Measurements from ENCODE around the gene CORO7.

CORO7 gene

DNA sequence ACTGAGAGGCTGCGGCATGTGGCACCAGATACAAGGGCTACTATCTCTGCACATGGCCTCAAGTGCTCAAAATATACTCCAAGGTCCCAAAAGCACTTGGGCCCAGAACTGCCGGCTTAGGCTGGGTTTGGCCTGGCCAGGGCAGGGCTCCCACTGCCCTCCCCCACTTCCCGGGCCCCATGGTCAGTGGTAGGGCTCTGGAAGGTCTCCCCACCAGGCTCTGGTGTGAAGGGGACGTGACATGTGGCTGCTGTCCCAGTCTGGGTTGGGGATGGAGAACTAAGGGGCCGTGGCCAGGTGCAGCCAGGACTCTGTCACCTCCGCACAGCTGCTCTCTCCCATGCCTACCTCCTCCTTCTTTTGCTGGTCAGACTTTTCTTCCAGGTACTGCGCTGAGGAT lies 59.6 kb downstream of the CORO7 start:
- CTCF ChIA-PET, result no interaction called here
- Mint-ChIP-seq H3K27ac (no peak overlapping the region), H3K27me3 (no peaks in the 10 kb centered on the region), H3K4me3 (no peak overlapping the region), H3K9me3 (no peaks in the 10 kb centered on the region), H3K4me1 (peaks cover 1% of the 10 kb centered on the region), H3K36me3 (peaks cover 27% of the 10 kb centered on the region)
- DNase-seq, result no peak

DNA sequence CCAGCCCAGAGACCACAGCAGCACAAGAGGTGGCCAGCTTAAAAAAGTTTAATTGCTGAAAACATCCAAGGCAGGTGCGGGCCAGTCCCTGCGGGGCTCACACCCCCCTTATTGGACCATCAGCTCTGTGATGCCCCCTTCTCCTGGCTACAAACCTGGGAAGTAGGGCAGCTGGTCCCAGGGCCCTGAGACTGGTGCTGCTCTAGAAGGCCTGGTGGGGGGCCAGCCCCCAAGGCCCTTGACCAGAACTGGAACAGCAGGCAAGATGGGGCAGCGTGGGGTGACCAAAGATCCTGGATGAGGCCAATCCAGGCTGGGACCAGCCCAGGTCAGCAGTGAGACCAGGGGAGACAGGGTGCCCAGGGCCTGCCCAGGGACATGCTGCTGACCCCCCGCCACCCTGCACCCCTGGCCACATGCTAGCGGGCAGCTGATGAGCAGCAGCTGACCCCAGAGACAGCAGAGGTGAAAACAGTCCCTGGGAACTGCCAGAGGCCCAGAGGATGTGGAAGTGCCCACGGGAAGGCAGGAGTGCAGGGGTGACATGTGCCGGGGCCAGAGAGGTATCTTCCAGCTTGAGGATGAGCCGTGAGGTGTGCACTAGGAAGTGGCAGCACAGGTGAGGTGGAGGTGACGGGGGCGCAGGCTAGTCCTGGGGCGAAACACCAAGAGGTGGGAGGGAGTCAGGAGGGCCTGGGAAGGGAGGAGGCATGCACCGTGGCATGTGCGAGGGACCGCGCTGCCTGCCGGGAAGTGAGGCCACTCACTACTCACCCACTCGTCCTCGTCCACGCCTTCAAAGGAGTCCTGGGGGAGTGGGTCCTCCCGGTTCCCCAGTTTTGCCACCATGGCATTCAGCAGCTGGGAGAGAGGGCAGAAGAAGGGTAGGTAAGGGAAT lies 61.6 kb downstream of the CORO7 start:
- CTCF ChIA-PET, result no interaction called here
- no peak for DNase-seq
- H3K4me1 Mint-ChIP-seq, result peaks cover 14% of the 10 kb centered on the region
- no peaks in the 10 kb centered on the region for H3K9me3 Mint-ChIP-seq
- H3K27ac Mint-ChIP-seq, result peak overlapping the region; percentile 58
- no peak overlapping the region for H3K4me3 Mint-ChIP-seq
- H3K27me3 Mint-ChIP-seq, result peaks cover 5% of the 10 kb centered on the region
- peaks cover 23% of the 10 kb centered on the region for H3K36me3 Mint-ChIP-seq

GRCh38 chr16:4353675-4354074 lies 62.7 kb downstream of the CORO7 start:
- Mint-ChIP-seq H3K4me3 (no peak overlapping the region), H3K4me1 (peaks cover 14% of the 10 kb centered on the region), H3K27ac (no peak overlapping the region), H3K9me3 (no peaks in the 10 kb centered on the region), H3K36me3 (peaks cover 19% of the 10 kb centered on the region), H3K27me3 (peaks cover 5% of the 10 kb centered on the region)
- CTCF ChIA-PET, result interaction anchor here (0.9 kb wide), 1 partner anchor 22 kb away, joined by 3 read pairs; no protein-coding TSS in a partner anchor
- DNase-seq, result no peak

GRCh38 chr16:4352843-4353242 lies 63.6 kb downstream of the CORO7 start:
- Mint-ChIP-seq H3K4me3 (no peak overlapping the region), H3K9me3 (no peaks in the 10 kb centered on the region), H3K27ac (no peak overlapping the region), H3K4me1 (peaks cover 20% of the 10 kb centered on the region), H3K36me3 (peaks cover 24% of the 10 kb centered on the region), H3K27me3 (peaks cover 5% of the 10 kb centered on the region)
- CTCF ChIA-PET, result interaction anchor here (0.9 kb wide), 1 partner anchor 21 kb away, joined by 3 read pairs; no protein-coding TSS in a partner anchor
- DNase-seq, result no peak

- Mint-ChIP-seq H3K4me1 (peaks cover 22% of the 10 kb centered on the region), H3K27me3 (peaks cover 5% of the 10 kb centered on the region), H3K9me3 (no peaks in the 10 kb centered on the region), H3K36me3 (peaks cover 21% of the 10 kb centered on the region), H3K4me3 (peak overlapping the region; percentile 89), H3K27ac (peak overlapping the region; percentile 92)
- no peak for DNase-seq
- CTCF ChIA-PET, result interaction anchor here (1.2 kb wide), 1 partner anchor 51 kb away, joined by 4 read pairs; no protein-coding TSS in a partner anchor
Measured at GRCh38 chr16:4351880-4352279, 64.5 kb downstream of the CORO7 start.

DNA sequence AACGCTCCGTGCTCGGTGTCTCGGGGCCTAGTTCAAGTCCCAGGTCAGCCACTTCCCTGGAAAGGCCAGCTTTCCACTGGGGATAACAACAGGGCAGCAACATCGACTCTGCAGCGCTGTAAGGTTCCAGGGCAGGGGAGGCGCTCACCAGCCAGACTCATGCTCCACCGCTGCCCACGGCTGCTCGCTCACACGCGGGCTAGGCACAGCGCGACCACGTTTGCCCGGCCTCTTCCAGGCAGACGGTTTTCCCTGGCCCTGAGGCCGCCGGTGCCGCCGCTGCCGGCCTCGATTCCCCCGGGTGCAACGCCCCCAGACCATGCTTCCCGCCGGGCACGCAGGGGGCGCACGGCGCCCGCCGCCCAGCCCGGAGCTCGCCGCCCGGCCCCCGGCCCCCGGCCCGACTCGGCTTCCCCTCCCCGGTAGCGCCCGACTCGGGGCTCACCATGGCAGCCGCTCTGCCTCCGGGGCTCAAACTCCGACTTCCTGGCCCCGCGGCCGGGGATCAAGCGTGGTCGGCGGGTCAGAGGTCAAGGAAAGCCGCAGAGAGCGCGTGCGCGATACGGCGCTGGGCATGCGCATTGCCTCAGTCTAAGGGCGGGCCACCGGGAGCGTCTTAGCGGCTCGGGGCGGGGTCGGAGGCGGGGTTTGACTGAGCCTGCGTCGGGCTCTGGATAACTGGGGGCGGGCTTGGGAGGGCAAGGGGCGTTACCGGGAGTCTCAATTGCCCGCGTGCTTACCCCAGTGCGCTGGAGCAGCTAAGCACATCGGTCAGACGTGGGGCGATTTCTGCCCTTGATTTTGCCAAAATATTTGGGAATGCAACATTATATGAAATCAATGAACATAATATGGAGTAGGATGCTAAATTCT lies 65.4 kb downstream of the CORO7 start, which contains the start of gene PAM16:
PAM16 (minus strand) TSS at position 535 of the 873 bp plus-strand sequence; CDS start at position 448, 87 bp downstream.
- Mint-ChIP-seq H3K9me3 (no peaks in the 10 kb centered on the region), H3K36me3 (peaks cover 19% of the 10 kb centered on the region), H3K27ac (peak within 1 kb of the TSS; percentile 92), H3K27me3 (peaks cover 5% of the 10 kb centered on the region), H3K4me3 (peak within 1 kb of the TSS; percentile 89), H3K4me1 (peaks cover 22% of the 10 kb centered on the region)
- CTCF ChIA-PET, result interaction anchor here (1.2 to 1.6 kb wide), 2 partner anchors 52 to 62 kb away, joined by 4 to 6 read pairs; no protein-coding TSS in a partner anchor
- peak; percentile 98 for DNase-seq

- CTCF ChIA-PET, result interaction anchor here (0.8 to 1.6 kb wide), 3 partner anchors 38 to 96 kb away, joined by 3 to 6 read pairs (median 4); no protein-coding TSS in a partner anchor
- H3K9me3 Mint-ChIP-seq, result no peaks in the 10 kb centered on the region
- H3K4me3 Mint-ChIP-seq, result peak overlapping the region; percentile 89
- peaks cover 22% of the 10 kb centered on the region for H3K4me1 Mint-ChIP-seq
- H3K36me3 Mint-ChIP-seq, result peaks cover 19% of the 10 kb centered on the region
- peak overlapping the region; percentile 92 for H3K27ac Mint-ChIP-seq
- DNase-seq, result no peak
- H3K27me3 Mint-ChIP-seq, result peaks cover 5% of the 10 kb centered on the region
Measured at GRCh38 chr16:4350365-4350786, 66.0 kb downstream of the CORO7 start.

GRCh38 chr16:4349332-4349731 lies 67.1 kb downstream of the CORO7 start:
- Mint-ChIP-seq H3K4me1 (peaks cover 22% of the 10 kb centered on the region), H3K36me3 (peaks cover 12% of the 10 kb centered on the region), H3K4me3 (no peak overlapping the region), H3K27ac (no peak overlapping the region), H3K27me3 (peaks cover 5% of the 10 kb centered on the region), H3K9me3 (no peaks in the 10 kb centered on the region)
- DNase-seq, result no peak
- CTCF ChIA-PET, result interaction anchor here (0.8 to 1.6 kb wide), 3 partner anchors 37 to 95 kb away, joined by 3 to 6 read pairs (median 4); no protein-coding TSS in a partner anchor

DNA sequence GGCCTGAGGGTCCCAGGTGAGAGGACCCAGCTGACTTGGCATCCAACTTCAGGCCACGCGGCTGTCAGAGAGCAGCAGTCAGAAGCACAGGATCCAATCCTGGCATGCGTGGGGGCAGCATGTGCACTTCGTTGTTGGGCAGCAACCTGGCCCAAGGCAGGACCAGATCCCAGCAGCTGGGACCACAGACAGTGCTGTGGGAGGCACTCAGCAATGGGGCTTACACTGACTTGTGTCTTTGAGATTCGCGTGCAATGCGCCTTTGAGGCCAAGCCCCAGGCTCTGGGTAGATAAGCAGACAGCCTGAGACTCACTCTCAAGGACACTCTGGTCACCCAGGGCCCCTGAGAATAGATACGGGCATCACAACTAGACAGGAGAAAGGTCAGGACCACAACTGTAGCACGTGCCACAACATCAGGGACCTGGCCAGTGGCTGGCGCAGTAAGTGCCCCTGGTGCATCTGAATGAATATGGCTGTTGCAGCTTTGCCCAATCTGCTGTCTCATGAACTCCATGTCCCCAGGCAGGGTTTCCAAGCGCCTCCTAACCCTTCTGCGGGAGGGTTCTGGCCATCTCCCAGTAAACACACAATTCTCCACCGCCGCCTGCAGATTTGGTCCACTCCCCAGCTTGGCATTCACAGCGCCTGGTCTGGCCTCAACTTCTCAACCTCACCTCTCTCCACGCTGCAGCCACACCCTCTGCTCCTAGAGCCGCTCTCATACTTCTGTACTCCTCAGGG lies 68.5 kb downstream of the CORO7 start:
- CTCF ChIA-PET, result no interaction called here
- Mint-ChIP-seq H3K27me3 (peaks cover 5% of the 10 kb centered on the region), H3K27ac (peak overlapping the region; percentile 79), H3K36me3 (peaks cover 5% of the 10 kb centered on the region), H3K4me1 (peaks cover 22% of the 10 kb centered on the region), H3K9me3 (no peaks in the 10 kb centered on the region), H3K4me3 (no peak overlapping the region)
- DNase-seq, result no peak

- Mint-ChIP-seq H3K9me3 (no peaks in the 10 kb centered on the region), H3K27me3 (peaks cover 5% of the 10 kb centered on the region), H3K4me3 (no peak overlapping the region), H3K27ac (no peak overlapping the region), H3K36me3 (peaks cover 5% of the 10 kb centered on the region), H3K4me1 (peaks cover 22% of the 10 kb centered on the region)
- DNase-seq, result no peak
- CTCF ChIA-PET, result interaction anchor here (1.2 kb wide), 1 partner anchor 15 kb away, joined by 3 read pairs; no protein-coding TSS in a partner anchor
Measured at GRCh38 chr16:4347010-4347409, 69.4 kb downstream of the CORO7 start.

- Mint-ChIP-seq H3K4me1 (peaks cover 13% of the 10 kb centered on the region), H3K27ac (peak overlapping the region; percentile 11), H3K9me3 (no peaks in the 10 kb centered on the region), H3K27me3 (peaks cover 4% of the 10 kb centered on the region), H3K4me3 (no peak overlapping the region), H3K36me3 (peaks cover 5% of the 10 kb centered on the region)
- DNase-seq, result no peak
- CTCF ChIA-PET, result interaction anchor here (1.0 to 1.2 kb wide), 2 partner anchors 14 to 57 kb away, joined by 3 read pairs; no protein-coding TSS in a partner anchor
Measured at GRCh38 chr16:4345836-4346781, 70.3 kb downstream of the CORO7 start.

DNA sequence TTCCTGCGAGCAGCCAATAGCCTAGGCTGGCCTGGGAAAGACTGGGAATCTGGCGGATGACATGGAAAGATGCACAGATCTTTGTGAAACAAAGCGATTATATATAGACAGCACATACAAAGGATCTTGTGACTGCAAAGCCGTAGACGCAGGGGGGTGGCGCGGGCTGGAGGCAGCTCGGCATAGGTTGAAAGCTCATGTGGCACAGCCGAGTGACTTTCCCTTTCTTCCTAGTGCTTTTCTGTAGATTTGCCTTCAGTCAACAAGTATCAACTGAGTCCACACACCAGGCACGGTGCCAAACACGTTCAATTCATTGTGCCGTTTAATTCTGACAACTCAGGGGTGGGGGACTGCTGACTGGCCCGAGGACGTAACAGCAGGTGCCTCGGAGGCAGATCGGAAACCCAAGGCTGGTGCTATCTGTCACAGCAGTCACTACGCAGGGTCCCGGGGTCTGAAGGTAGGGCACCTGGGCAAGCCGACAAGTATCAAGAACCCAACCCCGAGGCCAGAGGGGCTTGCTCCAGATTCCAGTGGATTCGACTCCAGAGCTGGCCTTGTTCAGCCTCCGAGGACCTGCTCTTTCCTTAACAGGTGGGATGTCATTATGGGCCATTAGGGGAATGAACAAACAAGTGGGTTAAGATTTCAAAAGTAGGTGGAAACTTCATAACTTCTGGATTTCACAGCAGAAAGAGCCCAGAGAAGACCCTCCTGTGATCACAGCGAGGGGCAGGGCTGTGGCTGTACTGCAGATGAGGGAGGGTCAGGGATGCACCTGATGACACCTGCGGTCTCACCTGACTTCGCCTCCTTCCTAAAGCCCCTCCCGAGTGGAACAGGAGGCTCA lies 71.2 kb downstream of the CORO7 start:
- CTCF ChIA-PET, result no interaction called here
- no peak overlapping the region for H3K27ac Mint-ChIP-seq
- peaks cover 5% of the 10 kb centered on the region for H3K36me3 Mint-ChIP-seq
- no peaks in the 10 kb centered on the region for H3K27me3 Mint-ChIP-seq
- no peaks in the 10 kb centered on the region for H3K9me3 Mint-ChIP-seq
- DNase-seq, result no peak
- peaks cover 8% of the 10 kb centered on the region for H3K4me1 Mint-ChIP-seq
- no peak overlapping the region for H3K4me3 Mint-ChIP-seq

All from activated naive CD4-positive, alpha-beta T cell treated with anti-CD3 and anti-CD28 coated beads, Interleukin-2, amount 10 ng/mL, durations not matched to agents 7 days and 5 days (primary cell).